PC-3 (cell line): Measurements from ENCODE around the gene CCL13. TPM values are rescaled to one million over a fixed set of nuclear protein-coding genes. Genes with fewer than 3 reads are reported as not detected.

ENCODE experiments used
- ATAC-seq: fragments of 200-7000 bp; cut with Tn5 transposase; 2 replicates; pipeline ENCODE4 v1.9.1; 2020; ENCODE audit warnings: mild to moderate bottlenecking, moderate library complexity
- BruUV-seq: library from RNA; stranded (reverse); fragments of 400-500 nt; replicated peaks from 2 replicates; lab custom pipeline; 2021; lab: Mats Ljungman, UMichigan
- CTCF ChIA-PET: fragments of 300-600 bp; sonication (Branson Sonifier 250); formaldehyde crosslinking; loops from one replicate; lab custom pipeline; 2022; ENCODE audit warnings: antibody characterized with exemption; lab: Charles Lee
- POLR2A ChIA-PET: fragments of 300-600 bp; sonication (Branson Sonifier 250); formaldehyde crosslinking; loops from one replicate; lab custom pipeline; 2022; ENCODE audit warnings: antibody characterized with exemption; ENCODE audit not compliant: unreplicated experiment; lab: Charles Lee
- DNase-seq: peaks from one replicate; pipeline ENCODE4 v3.0.0-alpha.2; 2015
- H2AFZ ChIP-seq: fragments of 300-600 bp; sonication (generic); 2 replicates; pipeline ENCODE4 v1.6.0; 2016; ENCODE audit warnings: antibody characterized with exemption, low read length
- H3F3A ChIP-seq: fragments of 300-600 bp; sonication (generic); one replicate; pipeline ENCODE4 v1.6.0; 2017; ENCODE audit warnings: antibody characterized with exemption, low read length, control low read depth, mild to moderate bottlenecking; ENCODE audit not compliant: unreplicated experiment
- H3K27ac ChIP-seq: fragments of 300-600 bp; sonication (generic); 2 replicates; pipeline ENCODE4 v1.5.1; 2016; ENCODE audit warnings: mild to moderate bottlenecking, low read length
- H3K27me3 ChIP-seq: fragments of 300-600 bp; sonication (generic); 2 replicates; pipeline ENCODE4 v1.6.1; 2016; ENCODE audit warnings: low read length, mixed read lengths
- H3K36me3 ChIP-seq: fragments of 300-600 bp; sonication (generic); 2 replicates; pipeline ENCODE4 v1.6.1; 2016; ENCODE audit warnings: low read depth, mixed run types, low read length, mixed read lengths
- H3K4me1 ChIP-seq: fragments of 300-600 bp; sonication (generic); 2 replicates; pipeline ENCODE4 v1.5.1; 2016; ENCODE audit warnings: low read length; ENCODE audit not compliant: insufficient read depth
- H3K4me2 ChIP-seq: fragments of 300-600 bp; sonication (generic); 2 replicates; pipeline ENCODE4 v1.6.0; 2016; ENCODE audit warnings: low read length
- H3K4me3 ChIP-seq: fragments of 300-600 bp; sonication (generic); 2 replicates; pipeline ENCODE4 v1.5.1; 2016; ENCODE audit warnings: mild to moderate bottlenecking, low read length, mixed read lengths
- H3K79me2 ChIP-seq: fragments of 300-600 bp; sonication (generic); 2 replicates; pipeline ENCODE4 v1.6.1; 2017; ENCODE audit warnings: low read length, mixed read lengths
- H3K9ac ChIP-seq: fragments of 300-600 bp; sonication (generic); 2 replicates; pipeline ENCODE4 v1.6.0; 2016; ENCODE audit warnings: mild to moderate bottlenecking, low read length
- H3K9me2 ChIP-seq: fragments of 300-600 bp; sonication (generic); replicated peaks from 2 replicates; pipeline ENCODE4 v1.6.1; 2016; ENCODE audit warnings: mixed run types, low read length, mixed read lengths
- H3K9me3 ChIP-seq: fragments of 300-600 bp; sonication (generic); 2 replicates; pipeline ENCODE4 v1.6.1; 2016; ENCODE audit warnings: low read length, mixed read lengths
- H4K20me1 ChIP-seq: fragments of 300-600 bp; sonication (generic); 2 replicates; pipeline ENCODE4 v1.6.1; 2016; ENCODE audit warnings: low read length, mixed read lengths
- CTCF ChIP-seq: fragments of 300-600 bp; sonication (generic); conservative IDR thresholded peaks from 2 replicates; pipeline ENCODE4 v1.5.1; 2017; ENCODE audit warnings: antibody characterized with exemption, low read depth, mild to moderate bottlenecking, low read length
- EZH2 ChIP-seq: fragments of 300-600 bp; sonication (generic); IDR thresholded peaks from one replicate; pipeline ENCODE4 v1.6.1; 2017; ENCODE audit warnings: antibody characterized with exemption, mild to moderate bottlenecking, low read length; ENCODE audit not compliant: unreplicated experiment
- EZH2phosphoT487 ChIP-seq: fragments of 300-600 bp; sonication (generic); IDR thresholded peaks from 2 replicates; pipeline ENCODE4 v1.6.1; 2018; ENCODE audit warnings: mild to moderate bottlenecking, antibody characterized with exemption, low read length, borderline replicate concordance
- intact Hi-C: fragments of 100-400 bp; cut with micrococcal nuclease; formaldehyde crosslinking; loops from 2 replicates; pipeline ENCODE4 v1.9.0; 2023
- total RNA-seq: library from RNA; depleted of rRNA; stranded (reverse); fragments of >200 nt; gene quantifications from 2 replicates; pipeline ENCODE4 v1.2.3, GENCODE V29; 2014

The CCL13 gene
- total RNA-seq, 1 experiment from 2014 or later = not detected

- Histone ChIP-seq H3K79me2 (no peaks in the 10 kb centered on the region), H3K27ac (no peak overlapping the region), H3K9me3 (no peaks in the 10 kb centered on the region), H3K9ac (no peak overlapping the region), H3K4me3 (no peak overlapping the region), H3K4me2 (no peak overlapping the region), H3K4me1 (no peaks in the 10 kb centered on the region), H3K9me2 (no peaks in the 10 kb centered on the region), H3F3A (no peaks in the 10 kb centered on the region), H3K36me3 (no peaks in the 10 kb centered on the region), H3K27me3 (0 out of 2 replicates have a peak, but pooled peaks cover 4% of the 10 kb centered on the region), H2AFZ (no peak overlapping the region), H4K20me1 (no peaks in the 10 kb centered on the region)
- intact Hi-C loops = no loop called here
- BruUV-seq = no TSS peak
- no peak for TF ChIP-seq CTCF
- no peak for TF ChIP-seq EZH2phosphoT487
- no peak for TF ChIP-seq EZH2
- DNase-seq (no peak), ATAC-seq (no peak)
- POLR2A ChIA-PET = no interaction called here
- CTCF ChIA-PET = no interaction called here
Observed at GRCh38 chr17:34374457-34374856, 18.2 kb downstream of the CCL13 start.

GRCh38 chr17:34375426-34375997 lies 19.2 kb downstream of the CCL13 start:
- H3K9ac ChIP-seq = no peak overlapping the region
- intact Hi-C loops = no loop called here
- H2AFZ ChIP-seq = no peak overlapping the region
- no peaks in the 10 kb centered on the region for H3K9me2 ChIP-seq
- H4K20me1 ChIP-seq = no peaks in the 10 kb centered on the region
- no peaks in the 10 kb centered on the region for H3K79me2 ChIP-seq
- H3K4me3 ChIP-seq = no peak overlapping the region
- TF ChIP-seq EZH2 (no peak), CTCF (no peak), EZH2phosphoT487 (no peak)
- DNase-seq (no peak), ATAC-seq (no peak)
- no peaks in the 10 kb centered on the region for H3K9me3 ChIP-seq
- no peaks in the 10 kb centered on the region for H3F3A ChIP-seq
- H3K27me3 ChIP-seq = 0 out of 2 replicates have a peak, but pooled peaks cover 4% of the 10 kb centered on the region
- no TSS peak for BruUV-seq
- no peak overlapping the region for H3K27ac ChIP-seq
- H3K36me3 ChIP-seq = no peaks in the 10 kb centered on the region
- no peak overlapping the region for H3K4me2 ChIP-seq
- CTCF ChIA-PET = no interaction called here
- no peaks in the 10 kb centered on the region for H3K4me1 ChIP-seq
- POLR2A ChIA-PET = no interaction called here

GRCh38 chr17:34377078-34377823 lies 21.0 kb downstream of the CCL13 start:
- H3K9me3 ChIP-seq = no peaks in the 10 kb centered on the region
- DNase-seq (no peak), ATAC-seq (no peak)
- H3K9me2 ChIP-seq = no peaks in the 10 kb centered on the region
- BruUV-seq = no TSS peak
- no peak overlapping the region for H2AFZ ChIP-seq
- no peak for TF ChIP-seq EZH2phosphoT487
- no peak for TF ChIP-seq EZH2
- TF ChIP-seq CTCF = no peak
- ChIA-PET CTCF (no interaction called here), POLR2A (no interaction called here)
- no peak overlapping the region for H3K9ac ChIP-seq
- H4K20me1 ChIP-seq = no peaks in the 10 kb centered on the region
- no peaks in the 10 kb centered on the region for H3F3A ChIP-seq
- H3K36me3 ChIP-seq = no peaks in the 10 kb centered on the region
- no peak overlapping the region for H3K4me3 ChIP-seq
- H3K4me2 ChIP-seq = no peak overlapping the region
- H3K27ac ChIP-seq = no peak overlapping the region
- H3K79me2 ChIP-seq = no peaks in the 10 kb centered on the region
- no peaks in the 10 kb centered on the region for H3K4me1 ChIP-seq
- intact Hi-C loops = no loop called here
- 0 out of 2 replicates have a peak, but pooled peaks cover 4% of the 10 kb centered on the region for H3K27me3 ChIP-seq
